Hematopoietic multipotent progenitor cell treated with erythropoietin and hydrocortisone succinate and interleukin-3 and kit ligand, for 15 days (in vitro differentiated cells): ENCODE measurements around the gene OR1A2.
"Not testable (repeated sequence)": the region's sequence is repeated elsewhere in the genome, so short reads cannot be mapped to it uniquely, and the experiment has no call there.

ENCODE experiments used
- DNase-seq: peaks from one replicate; pipeline ENCODE4 v3.0.0-alpha.2; 2015; ENCODE audit warnings: low spot score

Gene OR1A2

GRCh38 chr17:3197219-3197618, at the start of gene OR1A2:
Gene OR1A2, plus strand, starts transcription at chr17:3197519. Its CDS starts 0 bp downstream, at chr17:3197519.
- no peak for DNase-seq

GRCh38 chr17:3157218-3157617, 40.1 kb upstream of the OR1A2 start:
- no peak for DNase-seq

- no peak for DNase-seq
Observed at GRCh38 chr17:3167574-3167973, 29.7 kb upstream of the OR1A2 start.

GRCh38 chr17:3189961-3190360, 7.4 kb upstream of the OR1A2 start:
- DNase-seq = no peak

- DNase-seq = no peak
Observed at GRCh38 chr17:3207367-3207766, 10.0 kb downstream of the OR1A2 start, which contains the start of gene OR1A1. Gene OR1A1, plus strand, starts transcription at chr17:3207667. Its CDS starts 7,954 bp downstream, at chr17:3215621.

GRCh38 chr17:3208484-3208883, 11.2 kb downstream of the OR1A2 start:
- no peak for DNase-seq

GRCh38 chr17:3213001-3213400, 15.7 kb downstream of the OR1A2 start:
- DNase-seq = no peak

GRCh38 chr17:3213587-3213986, 16.3 kb downstream of the OR1A2 start:
- DNase-seq = no peak

GRCh38 chr17:3219978-3220377, 22.7 kb downstream of the OR1A2 start:
- DNase-seq = not testable (repeated sequence)

GRCh38 chr17:3221850-3222249, 24.5 kb downstream of the OR1A2 start:
- no peak for DNase-seq

GRCh38 chr17:3222505-3222904, 25.2 kb downstream of the OR1A2 start:
- DNase-seq = no peak

GRCh38 chr17:3224721-3225352, 27.5 kb downstream of the OR1A2 start:
- not testable (repeated sequence) for DNase-seq

GRCh38 chr17:3232300-3232699, 35.0 kb downstream of the OR1A2 start:
- not testable (repeated sequence) for DNase-seq

- DNase-seq = not testable (repeated sequence)
Observed at GRCh38 chr17:3238685-3239084, 41.4 kb downstream of the OR1A2 start.

GRCh38 chr17:3241044-3241443, 43.7 kb downstream of the OR1A2 start:
- not testable (repeated sequence) for DNase-seq

GRCh38 chr17:3244841-3245240, 47.5 kb downstream of the OR1A2 start:
- DNase-seq = not testable (repeated sequence)
